Astrocyte of the cerebellum (primary cell): ENCODE data around the gene CLDN16.
A peak's percentile ranks its signal among the peaks of the same experiment; 100 is the strongest.

ENCODE experiments used
- DNase-seq: peaks from one replicate; pipeline ENCODE4 v3.0.0-alpha.2; 2011; ENCODE audit warnings: low read depth
- H3K4me3 ChIP-seq: 2 replicates; pipeline ENCODE4 v1.5.1; 2011; ENCODE audit warnings: mild to moderate bottlenecking, low read depth, low read length, moderate library complexity
- in situ Hi-C: cut with HindIII; loops from 2 replicates; pipeline ENCODE4 v1.10.0; 2017; ENCODE audit warnings: low sequenced_read_pairs
- TF ChIP-seq, protein P1 (sequence below): IDR thresholded peaks from 2 replicates; pipeline ENCODE4 v1.5.1; 2012; ENCODE audit warnings: low read length, low read depth, moderate library complexity, mild to moderate bottlenecking; ENCODE audit errors: missing control alignments

CLDN16 gene

DNA sequence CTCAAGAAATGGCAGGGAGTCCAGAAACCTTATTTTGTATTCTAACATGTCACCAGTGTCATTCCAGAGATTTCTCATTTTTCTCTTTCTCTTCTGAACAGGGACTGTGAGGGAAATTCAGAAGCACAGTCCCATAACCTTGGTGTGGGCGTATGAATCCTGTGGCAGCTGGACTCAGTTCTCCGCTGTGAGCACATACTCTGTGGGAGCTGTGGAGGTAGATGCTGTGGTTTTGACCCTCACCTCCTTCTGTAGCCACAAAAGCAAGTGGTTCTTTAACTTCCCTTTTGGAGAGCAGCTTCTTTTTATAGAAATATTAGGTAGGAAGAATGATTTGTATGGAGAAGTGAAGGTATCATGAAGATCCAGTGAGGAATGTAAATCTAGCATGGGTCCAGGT is 48.4 kb downstream of the CLDN16 start:
- DNase-seq: no peak
- in situ Hi-C loops: no loop called here
- H3K4me3 ChIP-seq: no peak overlapping the region
- TF ChIP-seq, protein P1, sequence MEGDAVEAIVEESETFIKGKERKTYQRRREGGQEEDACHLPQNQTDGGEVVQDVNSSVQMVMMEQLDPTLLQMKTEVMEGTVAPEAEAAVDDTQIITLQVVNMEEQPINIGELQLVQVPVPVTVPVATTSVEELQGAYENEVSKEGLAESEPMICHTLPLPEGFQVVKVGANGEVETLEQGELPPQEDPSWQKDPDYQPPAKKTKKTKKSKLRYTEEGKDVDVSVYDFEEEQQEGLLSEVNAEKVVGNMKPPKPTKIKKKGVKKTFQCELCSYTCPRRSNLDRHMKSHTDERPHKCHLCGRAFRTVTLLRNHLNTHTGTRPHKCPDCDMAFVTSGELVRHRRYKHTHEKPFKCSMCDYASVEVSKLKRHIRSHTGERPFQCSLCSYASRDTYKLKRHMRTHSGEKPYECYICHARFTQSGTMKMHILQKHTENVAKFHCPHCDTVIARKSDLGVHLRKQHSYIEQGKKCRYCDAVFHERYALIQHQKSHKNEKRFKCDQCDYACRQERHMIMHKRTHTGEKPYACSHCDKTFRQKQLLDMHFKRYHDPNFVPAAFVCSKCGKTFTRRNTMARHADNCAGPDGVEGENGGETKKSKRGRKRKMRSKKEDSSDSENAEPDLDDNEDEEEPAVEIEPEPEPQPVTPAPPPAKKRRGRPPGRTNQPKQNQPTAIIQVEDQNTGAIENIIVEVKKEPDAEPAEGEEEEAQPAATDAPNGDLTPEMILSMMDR: no peak

DNA sequence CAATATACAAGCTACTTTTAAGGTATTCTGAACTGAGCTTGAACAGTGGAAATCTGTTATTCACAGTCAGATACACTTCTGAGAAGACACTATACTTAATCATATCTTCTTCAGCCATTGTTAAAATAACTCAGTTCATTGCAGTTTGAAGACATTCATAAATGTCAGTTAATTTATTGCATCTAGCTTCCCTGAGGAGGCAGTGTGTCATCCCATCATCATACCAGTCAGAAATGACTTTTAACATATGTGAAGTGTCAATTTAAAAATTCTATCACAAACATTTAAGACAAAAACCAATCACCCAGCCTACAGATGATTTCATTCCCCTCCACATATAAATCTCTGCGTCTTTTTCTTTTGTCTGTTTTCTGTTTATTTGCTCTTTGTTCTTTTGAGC is 54.3 kb downstream of the CLDN16 start:
- TF ChIP-seq, protein P1: no peak
- DNase-seq: no peak
- in situ Hi-C loops: loop anchor here (5.0 kb wide), 2 partner anchors 55 to 470 kb away; partner anchors contain the start of gene CLDN16
- no peak overlapping the region for H3K4me3 ChIP-seq

DNA sequence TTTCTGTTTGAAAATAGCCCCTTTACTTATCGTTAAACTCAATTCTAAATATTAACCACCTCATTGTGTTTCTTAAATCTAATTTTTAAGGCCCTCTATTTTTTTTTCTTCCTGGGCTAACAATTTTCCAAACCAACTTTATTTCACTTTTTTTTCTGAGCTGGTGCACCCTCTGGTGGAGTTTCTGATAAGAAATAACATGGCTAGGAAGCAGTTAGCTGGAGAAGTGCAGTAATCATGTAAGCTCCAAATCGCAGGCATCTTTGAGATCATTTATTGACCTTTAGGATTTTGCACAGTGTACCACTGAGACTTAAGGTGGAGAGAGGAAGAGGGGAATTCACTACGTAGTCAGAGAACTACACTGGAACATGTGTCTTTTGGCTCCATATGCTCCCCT is 55.3 kb downstream of the CLDN16 start:
- DNase-seq: no peak
- TF ChIP-seq, protein P1: peak; percentile 52
- in situ Hi-C loops: loop anchor here (5.0 kb wide), 2 partner anchors 56 to 471 kb away; partner anchors contain the start of gene CLDN16
- H3K4me3 ChIP-seq: no peak overlapping the region

DNA sequence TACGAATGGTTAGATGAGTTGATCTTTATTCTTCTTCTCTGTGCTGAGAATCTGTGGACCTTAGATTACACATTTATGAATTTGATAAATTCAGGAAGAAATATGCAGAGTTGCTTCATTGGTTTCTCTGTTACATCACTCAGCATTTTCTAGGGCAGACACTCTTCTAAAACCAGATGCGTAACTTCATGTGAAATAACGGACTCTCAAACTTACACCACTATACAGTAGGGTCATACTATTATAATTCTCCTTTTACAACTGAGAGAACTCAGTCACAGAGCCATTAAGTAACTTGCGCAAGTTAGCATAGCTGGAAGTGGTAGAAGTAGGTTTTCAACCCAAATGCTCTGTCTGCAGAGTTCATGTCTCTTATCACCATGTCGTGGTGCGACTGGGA is 56.0 kb downstream of the CLDN16 start:
- DNase-seq: no peak
- H3K4me3 ChIP-seq: no peak overlapping the region
- TF ChIP-seq, protein P1: no peak
- in situ Hi-C loops: loop anchor here (5.0 kb wide), 2 partner anchors 57 to 472 kb away; partner anchors contain the start of gene CLDN16

DNA sequence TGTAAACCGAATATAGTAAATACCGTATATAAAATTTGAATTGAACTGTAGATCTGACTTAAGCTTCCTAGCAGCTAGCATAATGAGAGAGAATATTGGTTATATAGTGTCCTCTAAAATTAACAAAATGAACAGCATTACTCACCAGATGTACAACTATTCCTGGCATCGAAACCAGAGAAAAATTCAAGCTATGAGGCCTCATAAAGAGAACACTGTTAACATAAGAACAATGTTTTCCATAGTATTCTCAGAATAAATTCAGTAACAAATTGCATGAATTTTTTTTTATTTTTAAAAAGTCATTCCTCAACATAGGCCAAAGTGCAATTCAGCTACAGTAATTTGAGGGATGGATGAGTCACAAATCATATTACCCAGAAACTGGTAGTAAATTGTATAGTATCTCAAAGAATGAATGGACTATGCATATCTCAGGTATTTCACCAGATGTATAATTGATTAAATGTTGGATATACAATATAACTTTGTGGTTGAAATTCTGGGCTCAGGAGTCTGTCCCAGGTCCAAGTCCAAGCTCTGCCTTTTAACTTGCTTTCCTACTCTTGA is 56.7 kb downstream of the CLDN16 start:
- H3K4me3 ChIP-seq: no peak overlapping the region
- TF ChIP-seq, protein P1: no peak
- DNase-seq: no peak
- in situ Hi-C loops: loop anchor here (5.0 kb wide), 2 partner anchors 57 to 472 kb away; partner anchors contain the start of gene CLDN16

DNA sequence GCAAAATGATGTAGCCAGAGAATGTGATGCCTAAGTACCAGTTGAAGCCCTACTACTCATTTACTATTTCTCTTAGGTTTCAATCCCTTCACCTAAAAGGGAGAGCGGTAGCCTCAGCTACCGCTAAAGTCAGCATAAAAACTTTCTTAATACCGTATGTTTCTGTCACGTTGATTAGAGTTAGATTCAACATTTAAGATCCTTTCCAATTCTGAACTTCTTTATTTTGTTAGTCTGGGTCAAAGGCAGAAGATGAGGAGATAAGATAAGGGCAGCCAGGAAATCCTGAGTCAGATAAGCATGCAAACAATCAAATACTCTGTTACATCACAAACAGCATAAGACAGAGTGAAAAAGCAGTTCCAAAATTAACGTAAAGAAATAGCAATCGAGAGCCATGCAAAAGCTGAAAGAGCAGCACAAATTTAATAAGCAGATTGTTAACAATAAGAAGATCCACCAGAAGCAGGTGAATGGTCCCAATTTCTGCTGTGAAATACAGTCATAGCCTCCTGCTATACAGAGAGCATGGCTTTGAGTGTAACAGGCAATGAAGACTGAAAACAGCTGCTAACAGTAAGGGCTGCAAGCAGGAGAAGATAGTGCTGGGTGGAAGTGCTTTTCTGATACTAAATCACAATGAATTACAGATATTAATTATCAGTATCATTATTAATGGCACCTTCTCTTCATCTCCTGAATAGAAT is 58.8 kb downstream of the CLDN16 start:
- TF ChIP-seq, protein P1: no peak
- no peak for DNase-seq
- in situ Hi-C loops: no loop called here
- no peak overlapping the region for H3K4me3 ChIP-seq
